Activated gamma-delta T cell (primary cell): ENCODE results near the gene MYO9A.

Source experiments
- DNase-seq: peaks from one replicate; lab custom pipeline; 2025; lab: John Stamatoyannopoulos, UW

MYO9A gene

DNA sequence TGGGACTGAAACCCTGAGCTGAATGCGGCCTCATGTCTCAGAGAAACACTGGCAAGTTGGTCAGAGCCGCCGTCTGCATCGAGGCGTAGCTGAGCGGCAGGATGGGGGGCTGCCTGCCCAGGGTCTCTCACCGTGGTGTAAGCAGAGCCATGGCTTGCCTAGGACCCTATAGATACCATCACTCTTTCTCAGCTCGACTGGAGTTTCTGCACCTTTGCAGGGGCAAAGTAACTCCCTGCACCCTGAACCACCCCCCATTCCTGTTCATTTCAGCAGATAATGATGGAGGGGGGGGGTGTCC, 336.0 kb downstream of the MYO9A start:
- no peak for DNase-seq

DNA sequence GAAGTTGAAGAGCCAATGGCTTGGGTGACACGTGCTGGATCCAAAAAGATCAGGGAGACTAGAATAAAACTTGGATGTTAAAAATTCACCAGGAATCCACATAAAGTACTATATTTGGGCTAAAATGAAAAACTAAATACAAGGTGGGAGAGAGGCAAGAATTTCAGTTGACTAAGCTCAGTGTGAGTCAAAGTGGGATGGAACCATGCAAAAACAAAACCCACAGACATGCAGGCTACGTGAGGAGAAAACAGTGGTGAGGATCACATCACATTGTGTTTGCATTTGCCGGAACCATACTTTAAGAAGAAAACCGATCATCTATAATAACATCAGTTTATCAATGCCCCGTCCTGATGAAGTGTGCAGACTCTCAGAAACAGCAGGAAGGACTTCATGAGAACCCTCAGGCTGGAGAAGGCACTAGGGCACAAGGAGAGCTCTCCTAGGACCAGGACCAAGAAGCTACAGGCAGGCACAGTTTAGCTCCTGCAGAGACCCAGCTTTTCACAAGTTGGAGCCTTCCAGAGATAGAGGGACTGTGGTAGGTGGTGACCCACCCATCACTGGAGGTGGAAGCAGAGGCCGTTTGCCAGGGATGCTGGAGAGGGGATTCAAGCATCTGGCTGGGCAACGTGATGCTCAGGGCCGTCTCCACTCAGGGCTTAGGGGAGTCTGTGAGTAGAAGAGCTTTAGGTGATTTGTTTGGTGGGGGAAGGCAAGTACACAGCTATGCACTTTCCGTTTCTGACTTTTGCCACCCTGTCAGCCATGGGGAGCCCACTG, 336.6 kb downstream of the MYO9A start:
- no peak for DNase-seq

DNA sequence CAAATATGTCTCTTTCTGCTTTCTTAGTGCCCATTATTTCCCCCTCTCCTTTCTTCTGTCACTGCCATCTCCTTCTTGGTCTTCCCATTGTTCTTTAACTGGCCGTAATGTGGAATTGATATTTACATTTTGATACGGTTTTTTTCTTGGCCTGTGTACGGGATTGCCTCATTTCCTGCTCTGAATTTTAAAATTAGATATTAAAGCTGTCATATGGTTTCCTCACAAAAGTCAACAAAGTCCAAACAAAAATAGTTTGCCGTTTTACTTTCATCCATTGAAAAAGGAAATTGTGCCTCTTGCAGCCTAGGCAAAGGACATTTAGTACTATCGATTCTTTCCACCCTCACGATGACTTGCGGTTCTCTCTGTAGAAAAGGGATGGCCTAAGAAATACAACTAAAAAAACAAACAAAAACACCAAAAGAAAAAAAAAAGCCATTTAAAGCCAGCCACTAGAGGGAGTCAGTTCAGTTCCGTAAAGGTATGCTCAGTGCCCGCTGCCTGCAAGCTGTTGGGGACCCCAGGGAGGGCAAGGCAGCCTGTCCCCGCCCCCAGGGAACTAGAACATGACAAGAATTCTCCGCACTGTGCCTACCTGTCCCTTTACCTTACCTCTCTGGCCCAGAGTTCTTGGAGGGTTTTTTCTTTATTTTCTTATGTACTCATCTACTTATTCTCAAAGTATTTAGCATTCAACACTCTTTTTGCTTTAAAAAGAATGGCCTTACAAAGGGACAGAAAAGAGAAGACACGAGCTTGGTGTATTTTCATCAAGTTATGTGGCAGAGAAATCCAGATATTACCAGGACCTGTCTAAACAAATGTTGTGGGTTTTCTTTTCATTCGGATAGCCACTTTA, 337.6 kb downstream of the MYO9A start:
- no peak for DNase-seq

DNA sequence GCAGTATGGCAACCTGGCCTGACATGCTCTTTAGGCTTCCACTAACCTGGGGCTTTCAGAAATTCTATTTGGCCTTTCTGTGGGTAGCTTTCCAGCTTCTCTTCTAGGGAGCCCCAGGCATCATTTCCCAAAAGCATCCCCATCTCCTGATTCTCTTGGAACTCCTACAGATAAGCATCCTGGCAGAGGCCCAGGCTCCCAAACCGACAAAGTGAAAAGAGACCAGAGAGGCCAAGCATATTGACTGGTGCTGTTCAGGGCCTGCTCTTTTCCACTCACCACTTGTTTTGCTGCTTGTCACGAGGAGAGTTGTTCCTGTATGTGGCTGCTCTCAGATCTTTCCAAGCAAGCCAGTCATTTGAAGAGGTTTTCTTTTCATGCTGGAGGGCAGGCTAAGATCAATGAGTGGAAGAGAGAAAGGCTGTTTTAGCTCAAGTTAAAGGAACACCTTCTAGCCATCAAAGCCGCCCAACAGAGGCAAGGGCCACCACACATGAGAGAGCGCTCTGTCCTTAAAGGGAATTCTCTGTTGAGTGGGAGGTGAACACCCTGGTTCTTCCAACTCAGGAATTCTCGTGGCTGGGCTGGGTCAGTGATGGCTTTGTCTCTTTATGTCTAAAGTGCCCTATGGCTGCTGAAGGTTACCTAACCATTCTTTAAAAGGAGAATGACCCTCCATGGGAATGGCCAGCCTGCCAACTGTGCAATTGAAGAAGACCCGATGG, 338.7 kb downstream of the MYO9A start:
- DNase-seq: no peak

DNA sequence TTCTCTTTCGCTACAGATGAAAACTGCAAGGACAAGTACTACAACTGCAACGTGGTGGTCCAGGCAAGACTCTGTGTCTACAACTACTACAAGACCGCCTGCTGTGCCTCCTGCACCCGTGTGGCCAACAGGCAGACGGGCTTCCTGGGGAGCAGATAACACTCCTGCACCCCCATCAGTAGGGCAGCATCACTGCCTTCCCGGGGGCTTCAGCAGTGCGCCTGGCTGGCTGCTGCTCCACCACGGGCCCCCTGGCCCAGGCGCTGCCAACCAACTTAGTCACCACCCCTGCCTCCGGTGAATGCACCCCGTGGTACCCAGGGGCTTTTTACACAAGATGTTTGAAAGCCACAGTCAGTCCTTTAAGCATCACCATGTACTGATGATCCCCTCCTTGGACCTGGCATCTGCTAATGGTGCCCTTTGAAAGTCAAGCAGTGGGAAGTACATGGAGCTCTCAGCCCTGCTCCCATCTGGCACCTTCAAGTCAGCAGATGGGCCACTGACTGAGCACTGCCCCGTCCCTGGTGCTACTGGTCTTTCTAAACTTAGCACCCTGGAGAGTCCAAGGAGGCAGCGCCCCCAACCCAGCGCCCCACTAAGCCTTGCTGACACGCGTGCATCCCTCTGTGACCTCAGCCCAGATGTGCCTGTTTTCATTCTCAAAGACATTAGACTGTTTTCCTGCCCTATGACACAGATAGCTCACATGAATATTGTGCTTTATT, 340.6 kb downstream of the MYO9A start:
- no peak for DNase-seq

DNA sequence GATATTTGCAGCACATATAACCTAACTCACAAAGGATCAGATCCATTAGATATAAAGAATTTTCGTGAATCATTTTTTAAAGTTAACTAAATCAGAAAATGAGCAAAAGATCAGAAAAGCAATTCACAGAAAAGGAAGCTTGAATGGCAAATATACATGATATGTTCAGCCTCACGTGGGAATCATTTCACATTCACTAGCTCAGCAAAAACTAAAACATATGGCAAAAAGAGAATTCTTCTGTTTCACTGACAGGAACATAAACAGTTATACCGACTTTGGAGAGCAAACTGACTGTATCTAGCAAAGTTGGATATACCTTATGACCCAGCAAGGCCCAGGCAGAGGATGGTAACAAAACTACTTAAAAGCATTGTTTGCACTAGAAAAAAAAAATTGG, 341.6 kb downstream of the MYO9A start:
- DNase-seq: no peak

DNA sequence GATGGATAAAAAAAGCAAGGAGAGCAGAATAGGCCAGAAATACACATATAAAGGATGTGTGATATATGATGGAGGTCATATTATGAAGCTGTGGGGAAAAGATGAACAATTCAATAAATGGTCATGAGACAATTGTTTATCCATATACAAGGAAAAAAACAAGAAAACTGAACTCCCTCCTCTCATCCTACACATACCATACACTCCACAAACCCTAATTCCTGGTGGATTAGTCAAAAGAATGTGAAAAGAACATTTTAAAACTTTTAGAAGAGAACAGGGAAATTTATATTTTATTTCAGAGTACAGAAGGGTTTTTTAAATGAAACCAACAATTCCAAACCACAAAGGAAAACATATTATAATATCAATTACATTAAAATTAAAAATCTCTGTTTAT, 342.1 kb downstream of the MYO9A start:
- no peak for DNase-seq

DNA sequence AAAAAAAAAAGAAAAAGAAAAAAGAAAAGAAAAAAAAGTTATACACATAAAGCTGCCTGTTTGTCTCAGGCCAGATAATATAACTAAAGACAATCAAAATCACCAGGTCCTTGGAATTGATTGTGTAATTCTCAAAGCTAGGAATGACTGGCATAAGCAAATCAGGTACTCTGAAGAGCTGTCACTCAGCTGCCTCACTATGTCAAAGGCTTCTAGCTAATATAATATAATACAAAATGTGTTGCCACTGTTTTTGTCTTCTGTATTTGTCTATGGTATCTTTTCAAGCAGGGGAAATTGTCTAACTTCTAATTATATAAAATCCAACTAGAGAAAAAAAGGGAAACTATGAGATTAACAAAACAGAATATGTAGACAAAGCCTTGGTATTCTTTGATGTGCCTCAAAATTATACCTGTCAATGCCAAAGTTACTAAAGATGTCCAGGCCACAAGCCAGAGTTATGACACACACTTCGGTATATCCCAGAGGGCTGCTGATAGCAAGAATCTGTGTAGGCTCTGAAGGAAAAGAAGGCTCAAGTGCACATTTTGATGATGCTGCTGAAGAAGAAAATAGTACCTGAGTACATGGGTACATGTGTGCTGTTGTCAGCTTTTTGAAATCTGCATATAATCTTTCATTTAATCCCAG, 344.6 kb downstream of the MYO9A start:
- DNase-seq: no peak
